ENCODE results near the gene GRK2. TPM values are rescaled to one million over a fixed set of nuclear protein-coding genes. Genes with fewer than 3 reads are reported as not detected.

The GRK2 gene
- total and polyA plus RNA-seq, 9 of the 15 experiments (the other 6 are each of a cell fraction or from before 2014, with no cell fraction given), result 0.24 to 95.8 (median 56.5) TPM

DNA sequence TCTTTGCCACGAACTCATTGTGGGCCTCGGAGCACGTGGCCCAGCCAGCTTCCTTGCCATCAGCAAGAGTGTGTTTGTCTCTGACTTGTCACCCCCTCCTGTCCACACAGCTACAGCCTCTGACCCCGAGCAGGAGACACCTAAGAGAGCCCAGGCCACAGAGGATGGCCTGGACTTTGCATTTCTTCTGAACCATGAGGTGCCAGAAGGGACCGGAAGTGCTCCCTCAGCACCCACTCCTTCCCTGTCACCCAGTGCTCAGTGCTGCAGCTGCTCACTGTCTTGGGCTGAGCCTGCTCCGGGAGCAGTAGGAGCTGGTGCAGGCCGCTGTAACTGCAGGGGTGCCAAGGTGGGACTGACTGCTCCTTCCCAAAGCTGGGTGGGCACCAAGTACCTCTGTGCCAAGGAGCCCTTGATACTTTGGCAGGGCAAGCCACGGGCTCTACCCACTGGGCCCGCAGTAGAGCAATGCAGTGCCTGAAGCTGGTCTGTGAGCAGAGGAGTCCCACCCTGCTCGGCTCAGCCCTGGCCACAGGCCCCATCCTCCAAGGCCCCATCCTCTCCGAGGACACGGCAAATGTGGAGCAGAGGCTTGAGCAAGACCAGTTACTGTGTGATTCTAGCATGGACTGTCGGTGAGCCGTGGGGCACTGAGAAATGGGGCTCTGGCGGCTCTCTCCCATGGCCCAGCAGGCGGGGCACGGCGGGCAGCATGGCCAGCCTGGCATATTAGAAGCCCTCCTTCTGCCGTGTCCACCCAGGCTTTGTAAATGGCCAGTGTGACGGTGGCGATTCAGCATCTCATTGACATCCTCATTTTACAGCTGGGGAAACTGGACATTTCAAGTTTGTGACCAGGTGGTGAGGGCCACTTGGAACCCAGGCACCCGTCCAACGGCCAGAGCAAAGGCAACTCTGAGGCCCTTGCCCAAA lies 6.3 kb downstream of the GRK2 start:
- Histone ChIP-seq H3K9me1 (ENCODE audit: control insufficient read depth, insufficient read depth, low read length) (peaks cover 4% of the 10 kb centered on the region), H3K4me1 (replicated peaks in 1 of 2; ENCODE audit: control insufficient read depth in 2 of 2, insufficient read depth in 2 of 2, low read length in 2 of 2) (peaks cover 44 to 90% of the 10 kb centered on the region in 2 experiments), H3K9me3 (replicated peaks; ENCODE audit: control insufficient read depth, insufficient read depth, low read depth, low read length) (no peaks in the 10 kb centered on the region), H3K27me3 (ENCODE audit: control insufficient read depth in 2 of 2, insufficient read depth in 2 of 2, low read length in 2 of 2) (no peaks in the 10 kb centered on the region), H3K36me3 (ENCODE audit: control insufficient read depth, insufficient read depth, low read length) (peaks cover 82% of the 10 kb centered on the region; the same call in 2 of the 3 replicates), H3K79me2 (ENCODE audit: control insufficient read depth, insufficient read depth, low read length) (peaks cover 97% of the 10 kb centered on the region), H3K27ac (ENCODE audit: extremely low read depth, low read depth, low read length) (no peak overlapping the region), H4K20me1 (replicated peaks; ENCODE audit: control insufficient read depth, insufficient read depth, low read length) (peaks cover 20% of the 10 kb centered on the region; the same call in 1 of the 2 replicates), H2AFZ (ENCODE audit: low read depth, low read length) (no peak overlapping the region), H3K9ac (ENCODE audit: insufficient read depth in 1 of 2, low read depth in 2 of 2, low read length in 2 of 2) (peak overlapping the region in 1 of 2 experiments; percentile 70; a peak in 2 of 4 replicates), H3K4me3 (no peak overlapping the region), H3K4me2 (ENCODE audit: insufficient read depth, low read length) (no peak overlapping the region)
- ATAC-seq, result no peak
- BruUV-seq (replicated peaks), result no TSS peak
- WGBS (ENCODE audit: insufficient coverage, low coverage, missing lambda C conversion rate), result 93% methylated on average over 21 of the region's 23 CpGs
- in situ Hi-C loops (cut with MboI), result no loop called here
- POLR2A ChIA-PET, result interaction anchor here (1.7 kb wide), 1 partner anchor 16 kb away, joined by 11 read pairs; no protein-coding TSS in a partner anchor
- no peak for DNase-seq (ENCODE audit: extremely low read depth in 1 of 4, low spot score in 3 of 4)
- intact Hi-C loops (cut with micrococcal nuclease), result no loop called here
- TF ChIP-seq PML (IDR thresholded peaks at IDR 0.05; ENCODE audit: low read length), result no peak
- TF ChIP-seq POLR2G (IDR thresholded peaks at IDR 0.05; ENCODE audit: low read depth, low read length), result 0 out of 2 replicates have a peak, but pooled peaks have one; percentile 8
- no peak for FAIRE-seq
- CTCF ChIA-PET (ENCODE audit: low intra/inter-chr PET ratio), result no interaction called here

Measured in K562 (cell line).